HS-5 (cell line): ENCODE data around the gene SYCP3.
"Not testable (repeated sequence)": the region's sequence is repeated elsewhere in the genome, so short reads cannot be mapped to it uniquely, and the experiment has no call there.

Experiments
- DNase-seq: peaks from one replicate; pipeline ENCODE4 v3.0.0-alpha.2; 2012; ENCODE audit warnings: low read depth

Gene SYCP3

DNA sequence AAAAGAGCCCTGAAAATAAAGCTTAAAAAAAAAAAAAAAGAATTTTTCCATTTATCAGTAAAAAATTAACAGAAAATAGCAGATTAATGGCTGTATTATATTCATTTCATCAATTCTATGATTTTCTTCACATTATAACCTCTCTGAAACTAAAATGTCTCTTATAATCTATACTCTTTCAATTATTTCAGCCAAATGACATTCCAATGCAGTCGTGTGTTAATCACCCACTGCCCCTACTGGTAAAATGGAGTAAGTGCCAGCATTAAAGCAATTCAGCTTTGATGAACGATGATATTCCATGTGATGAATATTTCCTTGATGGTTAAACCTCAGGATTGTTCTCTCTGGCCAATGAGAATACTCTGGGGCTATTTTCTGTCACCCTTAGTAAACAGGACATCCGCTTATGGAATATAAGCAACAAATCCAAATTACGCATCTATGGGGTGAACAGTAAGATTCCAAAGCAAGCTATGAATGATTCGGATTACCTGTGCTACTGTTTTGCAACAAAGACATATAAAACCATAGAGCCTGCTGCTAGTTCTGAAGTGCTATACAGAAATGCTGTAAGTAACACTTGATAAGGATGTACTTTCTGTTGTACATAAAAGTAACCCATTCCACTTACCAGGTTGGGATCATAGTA, 20.3 kb upstream of the SYCP3 start:
- DNase-seq, result peak; percentile 15

DNA sequence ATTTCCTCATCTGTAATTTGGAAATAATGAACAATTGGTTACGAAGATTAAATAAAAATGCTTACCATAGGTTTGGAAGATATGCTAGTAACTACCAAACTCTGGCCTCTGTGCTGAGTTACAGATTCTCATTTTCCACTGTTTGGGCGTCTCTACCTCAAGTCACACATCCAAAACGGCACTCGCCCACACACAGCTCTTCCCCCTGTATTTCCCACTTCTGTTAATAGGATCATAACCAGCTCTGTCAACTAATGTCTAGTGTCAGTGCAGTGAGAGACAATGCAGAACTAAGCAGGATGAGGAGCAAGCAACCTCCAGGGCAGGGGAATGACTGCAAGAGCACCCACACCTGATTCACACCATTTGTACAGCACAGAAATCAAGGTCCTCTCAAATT, 10.9 kb upstream of the SYCP3 start:
- DNase-seq, result no peak

DNA sequence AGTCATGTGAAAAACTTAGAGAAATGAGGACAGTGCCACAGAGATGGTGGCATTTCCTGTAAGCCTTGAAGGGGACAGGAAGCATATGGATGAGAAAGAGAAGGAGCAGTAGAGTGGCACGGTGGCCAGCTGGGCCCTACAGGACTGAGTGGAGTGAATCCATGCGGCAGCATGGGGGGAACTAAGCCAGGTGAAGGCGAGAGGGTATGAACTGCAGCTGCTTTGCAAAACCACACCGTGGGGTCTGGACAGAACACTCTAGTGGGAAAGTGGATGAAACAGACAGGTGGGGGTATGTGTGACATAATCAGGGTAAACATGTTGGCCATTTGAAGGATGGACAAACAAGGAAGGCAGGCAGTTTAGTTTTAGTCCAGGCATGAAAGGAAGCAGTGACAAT, 10.4 kb upstream of the SYCP3 start:
- DNase-seq, result no peak

DNA sequence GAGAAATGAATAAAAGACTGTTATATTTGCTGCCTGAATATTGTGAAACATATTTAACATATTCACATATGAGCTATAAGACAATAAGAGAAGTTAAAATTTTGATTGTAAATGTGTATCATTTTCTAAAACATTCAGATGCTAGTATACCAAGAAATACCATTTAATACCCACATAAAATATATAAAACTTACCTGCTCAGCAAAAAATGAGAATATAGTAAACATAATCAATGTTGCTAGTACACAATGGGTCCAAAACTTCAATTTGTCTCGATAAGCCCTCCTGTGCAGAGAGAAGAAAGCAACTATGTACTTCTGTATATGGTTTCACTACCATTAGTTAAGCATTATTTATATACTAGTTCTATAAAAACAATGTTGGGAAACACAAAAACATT, 9.6 kb upstream of the SYCP3 start:
- DNase-seq, result no peak

DNA sequence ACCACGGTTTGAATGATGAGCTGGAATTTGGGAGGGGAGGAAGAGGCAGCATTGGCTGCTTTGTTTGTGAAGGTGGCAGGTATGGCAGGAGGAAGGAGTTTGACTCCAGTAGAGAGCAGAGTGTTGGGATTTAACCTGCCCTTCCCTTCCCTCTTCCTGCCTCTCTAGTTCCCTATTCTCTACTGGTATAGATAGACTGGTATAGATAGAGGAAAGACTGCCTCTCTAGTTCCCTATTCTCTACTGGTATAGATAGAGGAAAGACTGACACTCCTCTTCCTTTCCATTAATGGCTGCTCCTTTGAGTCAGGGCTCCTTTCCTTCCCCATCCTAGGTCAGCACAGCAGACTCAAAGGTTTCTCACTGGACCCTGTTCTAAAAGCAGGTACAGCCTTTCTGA, 8.4 kb upstream of the SYCP3 start:
- DNase-seq, result no peak

DNA sequence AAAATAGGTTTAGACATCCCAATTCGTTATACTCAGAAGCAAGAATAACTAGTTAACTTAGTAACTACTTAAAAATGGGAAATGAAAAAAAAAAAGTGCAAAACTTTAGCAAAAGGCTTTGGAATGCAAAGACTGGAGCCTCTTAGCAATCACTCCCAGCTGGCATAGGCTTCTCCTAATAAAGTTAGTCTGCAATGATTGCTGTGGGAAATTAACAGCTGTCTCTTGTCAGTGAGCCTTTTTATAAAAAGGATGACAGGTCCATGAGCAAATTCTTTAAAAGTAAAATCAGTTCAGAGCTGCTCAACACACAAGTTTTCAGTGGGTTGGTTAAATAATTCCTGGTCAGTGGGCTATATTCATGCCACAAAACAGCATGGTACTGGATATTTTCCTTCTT, 7.4 kb upstream of the SYCP3 start:
- no peak for DNase-seq

DNA sequence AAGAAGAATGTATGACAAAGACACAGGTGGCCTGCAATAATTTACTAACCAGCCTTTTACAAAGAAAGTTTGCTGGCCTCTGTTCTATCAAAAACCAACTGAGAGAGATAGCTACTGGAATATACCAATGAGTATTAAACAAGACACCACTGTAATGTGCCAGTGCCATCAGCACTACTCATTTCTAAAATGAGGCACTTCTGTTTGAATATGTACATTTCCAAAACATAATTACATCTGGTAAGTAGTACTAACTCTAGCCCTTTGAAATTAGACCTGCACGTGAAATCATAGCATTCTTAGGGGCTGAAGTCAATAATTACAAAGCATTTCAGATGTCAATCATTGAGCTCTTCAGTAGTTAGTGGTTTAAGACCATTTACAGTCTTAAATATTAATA, 6.9 kb upstream of the SYCP3 start:
- no peak for DNase-seq

DNA sequence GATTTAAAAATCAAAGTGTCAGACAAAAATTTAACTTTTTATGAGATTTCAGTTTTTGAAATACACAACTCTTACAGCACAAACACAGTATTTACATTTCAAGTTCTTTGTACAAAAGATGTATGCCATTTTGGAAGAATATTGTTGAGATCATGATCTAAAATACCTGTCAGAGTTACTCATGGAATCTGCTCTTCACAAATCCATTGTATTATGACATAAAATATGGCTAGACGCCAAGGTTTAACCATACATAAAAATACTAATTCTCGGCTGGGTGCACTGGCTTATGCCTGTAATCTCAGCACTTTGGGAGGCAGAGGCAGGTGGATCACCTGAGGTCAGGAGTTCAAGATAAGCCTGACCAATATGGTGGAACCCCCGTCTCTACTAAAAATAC, 6.2 kb upstream of the SYCP3 start:
- no peak for DNase-seq

DNA sequence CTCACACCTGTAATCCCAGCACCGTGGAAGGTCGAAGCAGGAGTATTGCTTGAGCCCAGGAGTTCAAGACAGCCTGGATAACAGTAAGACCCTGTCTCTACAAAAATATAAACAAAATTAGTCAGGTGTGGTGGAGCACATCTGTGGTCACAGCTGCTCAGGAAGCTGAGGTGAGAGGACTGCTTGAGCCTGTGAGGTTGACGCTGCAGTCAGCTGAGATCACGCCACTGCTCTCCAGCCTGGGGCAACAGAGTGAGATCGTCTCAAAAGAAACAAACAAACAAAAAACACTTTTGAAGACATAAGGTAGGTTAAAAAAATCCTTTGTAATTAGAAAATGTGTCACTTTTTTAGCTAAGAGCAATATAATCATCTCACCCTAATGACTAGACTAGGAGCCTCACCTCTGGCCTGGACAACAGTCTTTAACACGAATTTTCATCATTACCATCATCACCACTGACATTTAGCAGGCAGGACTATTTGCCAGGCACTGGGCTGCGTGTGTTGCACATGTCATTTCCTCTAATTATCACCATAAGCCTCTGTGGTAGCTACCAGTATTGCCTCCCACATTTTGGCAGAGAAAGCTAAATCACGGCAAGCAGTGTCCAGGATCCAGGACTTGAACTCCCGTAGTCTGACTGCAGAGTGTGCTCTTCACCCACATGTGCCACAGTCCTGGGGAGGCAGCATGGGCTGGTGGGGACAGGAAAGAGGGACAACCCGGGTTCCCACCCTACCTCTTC, 4.6 kb upstream of the SYCP3 start:
- no peak for DNase-seq

DNA sequence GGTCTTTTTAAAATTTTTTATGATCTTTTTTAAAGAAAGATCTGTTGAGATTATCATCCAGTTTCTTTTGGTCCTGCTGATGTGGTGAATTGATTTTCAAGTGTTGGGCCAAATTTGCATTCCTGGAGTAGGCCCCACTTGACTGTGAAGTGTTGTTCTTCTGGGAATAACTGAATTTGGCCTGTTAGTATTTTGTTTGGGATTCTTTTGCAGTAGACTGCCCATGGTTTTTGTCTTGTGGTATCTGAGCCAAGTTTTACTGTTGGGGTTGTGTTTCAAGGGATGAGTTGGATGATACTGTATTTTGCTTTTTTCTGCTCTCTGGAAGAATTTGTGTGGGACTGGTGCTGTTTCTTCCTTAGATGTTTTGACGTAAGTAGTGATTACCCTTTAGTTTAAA, 4.0 kb upstream of the SYCP3 start:
- DNase-seq, result no peak

DNA sequence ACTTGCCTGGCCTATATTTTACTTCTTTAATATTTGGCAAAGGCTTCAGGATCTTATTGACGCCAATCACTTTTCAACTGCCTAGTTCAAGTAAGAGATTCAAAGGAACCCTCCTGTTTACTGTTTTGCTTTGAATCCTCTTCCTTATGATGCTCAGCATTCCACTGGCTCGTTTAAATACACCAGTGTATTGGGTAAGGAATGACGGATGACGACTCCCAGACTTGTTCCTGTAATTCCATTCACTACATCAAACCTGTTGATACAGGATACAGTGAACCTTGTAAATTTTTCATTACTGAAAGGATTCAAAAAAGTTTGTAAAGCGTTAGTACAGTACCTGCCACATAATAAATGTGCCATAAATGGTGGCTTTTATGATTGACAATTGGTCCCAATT, 1.7 kb upstream of the SYCP3 start:
- DNase-seq, result no peak

DNA sequence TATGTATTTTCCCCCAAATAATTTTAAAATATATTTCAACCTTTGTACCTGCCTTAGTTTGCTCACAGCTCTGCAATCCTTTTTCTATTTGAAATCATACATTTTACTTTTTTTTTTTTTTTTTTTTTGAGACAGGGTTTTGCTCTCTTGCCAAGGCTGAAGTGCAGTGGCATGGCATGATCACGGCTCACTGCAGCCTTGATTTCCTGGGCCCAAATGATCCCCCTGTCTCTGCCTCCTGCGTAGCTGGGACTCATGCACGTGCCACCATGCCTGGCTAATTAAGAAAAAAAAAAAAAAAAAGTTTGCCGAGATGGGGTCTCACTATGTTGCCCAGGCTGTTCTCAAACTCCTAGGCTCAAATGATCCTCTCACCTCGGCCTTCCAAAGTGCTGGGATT, 1.3 kb upstream of the SYCP3 start:
- DNase-seq, result no peak

DNA sequence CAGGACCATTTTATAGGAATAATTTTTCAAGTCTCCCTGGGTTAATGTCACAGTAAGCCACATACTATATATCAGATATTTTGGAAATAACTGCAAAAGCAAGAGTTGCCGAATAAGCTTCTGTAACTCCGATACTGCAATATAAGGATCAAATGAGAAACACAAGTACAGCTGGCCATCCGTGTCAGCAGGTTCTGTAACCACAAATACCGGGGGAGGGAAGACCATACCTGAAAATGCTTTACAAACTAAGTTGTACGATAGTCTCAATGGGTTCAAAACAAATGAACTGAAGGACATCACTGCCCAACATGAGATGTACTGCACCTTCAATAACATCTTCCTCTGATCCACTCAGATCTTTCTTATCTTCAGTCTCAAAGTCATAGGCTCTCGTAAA, 1.8 kb downstream of the SYCP3 start:
- DNase-seq, result no peak

DNA sequence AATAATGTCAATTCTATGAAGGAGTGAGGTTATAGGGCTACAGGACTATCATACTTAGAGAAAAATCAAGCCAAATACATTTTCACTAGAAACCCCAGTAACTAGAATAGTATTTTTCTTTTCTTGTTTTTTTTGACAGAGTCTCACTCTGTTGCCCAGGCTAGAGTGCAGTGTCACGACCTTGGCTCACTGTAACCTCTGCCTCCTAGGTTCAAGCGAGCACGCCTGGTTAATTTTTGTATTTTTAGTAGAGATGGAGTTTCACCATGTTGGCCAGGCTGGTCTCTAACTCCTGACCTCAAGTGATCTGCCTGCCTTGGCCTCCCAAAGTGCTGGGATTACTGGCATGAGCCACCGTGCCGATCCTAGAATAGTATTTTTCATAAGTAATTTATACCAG, 4.8 kb downstream of the SYCP3 start:
- DNase-seq, result not testable (repeated sequence)

DNA sequence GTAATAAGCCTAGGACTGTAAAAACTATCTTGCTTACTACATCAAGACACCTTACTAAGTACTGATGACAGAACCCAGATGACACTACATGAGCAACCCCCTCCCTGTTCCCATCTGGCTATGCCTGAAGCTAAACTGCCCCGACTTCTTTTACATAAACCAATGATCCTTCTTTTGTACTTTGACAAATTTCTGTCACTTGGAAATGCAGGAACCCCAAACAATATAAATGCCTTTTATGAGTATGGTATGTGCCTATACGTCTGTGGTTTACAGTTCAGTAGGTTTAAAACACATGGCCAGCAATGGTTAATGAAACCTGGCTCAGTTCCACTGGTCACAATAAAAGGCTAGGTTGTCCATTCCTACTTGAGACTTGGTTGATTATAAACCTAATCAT, 6.1 kb downstream of the SYCP3 start:
- no peak for DNase-seq

DNA sequence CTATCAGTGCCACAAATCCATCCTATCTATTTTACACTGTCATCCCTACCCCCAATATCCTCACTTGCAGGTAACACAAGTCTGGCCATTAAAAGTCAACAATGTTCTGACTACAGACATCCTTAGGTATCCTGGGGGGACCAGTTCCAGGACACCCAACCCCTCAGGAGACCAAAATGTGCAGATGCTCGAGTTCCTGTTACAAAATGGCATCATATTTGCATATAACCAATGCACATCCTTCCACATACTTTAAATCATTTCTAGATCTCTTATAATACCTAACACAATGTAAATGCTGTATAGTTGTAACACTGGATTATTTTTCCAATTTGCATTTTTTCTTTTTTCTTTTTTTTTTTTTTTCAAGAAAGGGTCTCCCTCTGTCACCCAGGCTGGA, 6.9 kb downstream of the SYCP3 start:
- no peak for DNase-seq

DNA sequence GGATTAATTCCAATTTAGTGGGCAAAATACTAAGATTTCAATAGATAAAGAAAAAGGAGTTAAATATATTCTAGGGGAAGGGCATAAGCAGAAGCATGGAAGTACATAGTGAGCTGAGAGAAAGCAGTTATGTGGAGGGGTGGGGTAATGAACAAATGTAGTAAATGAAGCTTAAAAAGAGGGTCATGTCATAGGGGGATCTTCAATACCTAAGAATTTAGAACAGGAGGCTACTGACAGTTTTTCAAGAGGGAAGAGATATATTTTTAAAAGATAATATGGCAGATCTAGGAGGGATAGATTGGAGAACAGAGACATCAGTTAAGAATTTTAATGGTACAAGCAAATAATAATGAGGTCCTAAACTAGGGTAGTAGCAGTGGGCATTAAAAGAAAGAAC, 9.4 kb downstream of the SYCP3 start:
- no peak for DNase-seq

DNA sequence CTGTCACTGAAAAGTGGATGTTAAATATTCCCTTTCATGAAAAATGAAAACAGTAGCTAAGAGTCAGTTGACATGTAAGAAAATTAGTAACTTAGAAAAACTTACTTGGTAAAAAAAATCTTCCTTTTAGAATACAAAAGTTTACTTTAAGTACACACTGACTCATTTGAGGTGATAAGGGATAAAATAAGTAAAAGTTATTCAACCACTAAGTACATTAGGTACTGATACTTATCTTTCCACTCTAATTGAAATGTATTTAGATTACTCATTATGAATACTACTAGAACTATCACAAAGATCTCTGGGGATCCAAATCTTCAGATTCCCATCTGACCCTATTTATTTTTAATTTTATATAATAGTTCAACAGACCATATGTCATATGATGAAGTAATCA, 12.2 kb downstream of the SYCP3 start:
- no peak for DNase-seq

DNA sequence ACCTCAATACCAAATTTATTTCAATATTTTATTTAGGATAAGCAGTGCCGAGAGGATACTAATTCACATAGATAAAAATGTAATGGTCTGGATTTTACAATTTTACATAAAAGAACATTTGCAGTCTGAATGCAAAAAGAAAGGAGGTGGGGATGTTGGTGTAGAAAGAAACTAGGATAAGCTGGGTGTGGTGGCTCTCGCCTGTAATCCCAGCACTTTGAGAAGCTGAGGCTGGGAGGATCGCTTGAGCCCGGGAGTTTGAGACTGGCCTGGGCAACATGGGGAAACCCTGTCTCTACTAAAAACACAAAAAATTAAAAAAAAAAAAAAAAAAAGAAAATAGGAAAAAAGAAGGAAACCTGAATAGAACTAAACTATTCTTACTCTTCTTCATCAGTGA, 16.9 kb downstream of the SYCP3 start:
- DNase-seq, result no peak

DNA sequence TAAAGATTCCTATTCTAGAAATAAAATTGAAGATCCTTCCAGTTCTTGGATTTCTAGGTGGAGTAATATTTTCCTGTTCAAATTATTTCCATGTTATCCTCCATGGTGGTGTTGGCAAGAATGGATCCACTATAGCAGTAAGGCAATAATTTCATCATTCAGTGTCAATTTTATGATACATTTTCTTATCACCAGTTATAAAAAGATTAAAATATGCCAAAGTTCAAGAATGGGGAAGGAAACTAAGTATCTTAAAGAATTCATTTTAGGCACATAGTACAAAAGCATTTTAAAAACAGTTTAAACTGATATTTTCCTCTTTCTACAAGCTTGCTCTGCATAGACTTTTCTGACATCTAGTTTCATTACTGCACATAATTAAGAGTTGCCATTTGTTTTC, 19.1 kb downstream of the SYCP3 start:
- DNase-seq, result no peak

DNA sequence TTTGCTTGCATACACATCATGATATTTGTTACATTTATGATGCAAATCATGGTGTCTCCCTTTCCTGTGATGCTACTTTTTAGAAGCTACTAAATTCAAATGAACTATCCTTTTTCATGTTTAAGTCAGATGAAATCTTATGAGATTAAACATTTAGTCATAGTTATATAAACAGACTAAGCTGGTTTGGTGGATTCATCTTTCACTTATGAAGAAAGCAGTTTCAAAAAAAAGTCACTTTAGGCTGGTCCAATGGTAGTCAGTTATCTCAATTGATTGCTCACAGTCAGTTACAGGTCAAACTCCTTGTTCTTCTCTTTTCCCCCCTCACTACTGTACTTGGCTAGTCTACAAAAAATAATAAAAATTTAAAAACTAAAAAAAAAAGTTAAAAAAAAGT, 19.7 kb downstream of the SYCP3 start:
- DNase-seq, result no peak

DNA sequence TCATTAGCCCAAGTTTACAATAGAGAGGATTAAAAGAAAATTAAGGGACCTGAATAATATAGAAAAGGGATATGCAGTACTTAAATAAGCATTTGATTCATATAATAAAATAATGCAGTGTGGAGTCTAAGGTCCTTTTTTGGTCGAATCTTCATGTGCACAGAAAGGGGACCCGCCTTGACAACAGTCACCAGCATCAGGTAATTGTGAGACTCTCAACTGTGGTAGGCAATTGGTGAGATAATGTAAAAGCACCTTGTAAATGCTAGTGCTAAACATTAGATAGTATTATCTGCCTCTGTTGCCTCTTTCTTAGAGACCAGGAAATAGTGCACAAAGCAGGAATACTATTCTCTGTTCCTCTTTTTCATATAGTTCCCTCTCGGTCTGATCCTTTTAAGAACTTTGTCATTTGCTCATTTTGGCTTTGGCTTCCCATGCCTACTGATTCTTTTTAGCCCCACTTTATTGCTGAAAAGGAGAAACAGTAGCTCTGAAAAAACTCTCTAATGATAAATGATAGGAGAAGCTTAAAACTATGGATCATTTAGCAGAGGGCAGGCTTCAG, 24.3 kb downstream of the SYCP3 start:
- no peak for DNase-seq

DNA sequence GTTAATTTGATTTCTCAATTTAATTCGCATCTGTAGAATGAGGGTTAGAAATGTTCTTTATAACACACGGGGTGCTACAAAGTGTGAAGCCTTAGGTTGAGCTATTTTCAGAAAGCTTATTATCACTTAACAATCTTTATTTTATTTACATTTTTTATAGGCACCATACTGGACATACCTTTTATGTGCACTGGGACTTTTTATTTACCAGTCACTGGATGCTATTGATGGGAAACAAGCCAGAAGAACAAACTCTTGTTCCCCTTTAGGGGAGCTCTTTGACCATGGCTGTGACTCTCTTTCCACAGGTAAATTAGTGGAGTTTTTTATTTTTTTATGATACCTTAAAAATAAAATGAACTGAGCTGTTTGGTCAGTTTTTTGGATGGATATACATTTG, 25.3 kb downstream of the SYCP3 start:
- DNase-seq, result no peak
